ENCODE results near the gene ALK. TPM values are rescaled to one million over a fixed set of nuclear protein-coding genes. Genes with fewer than 3 reads are reported as not detected.

Gene ALK
- total RNA-seq, 4 donors from 2014 or later, result 0.08 to 0.40 (median 0.28) TPM

DNA sequence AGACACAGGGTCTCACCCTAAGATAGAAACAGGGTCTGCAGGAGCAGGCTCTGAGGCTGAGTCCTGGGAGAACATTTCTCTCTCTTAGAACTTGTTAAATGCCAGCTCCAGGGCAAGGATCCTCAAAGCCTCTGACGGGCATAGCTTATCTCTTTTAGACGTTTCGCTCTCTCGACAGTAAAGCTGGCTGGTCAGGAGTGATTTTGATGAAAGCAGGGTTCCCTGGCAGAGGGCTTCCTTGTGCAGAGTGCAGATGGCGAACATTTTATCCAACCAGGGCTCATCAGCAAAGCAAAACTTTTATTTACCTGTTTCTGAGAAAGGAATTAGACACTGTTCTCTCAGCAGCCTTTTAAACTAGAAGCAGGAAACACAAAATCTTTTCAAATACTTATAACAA, 350.8 kb downstream of the ALK start:
- H3K27me3 ChIP-seq, result no peaks in the 10 kb centered on the region
- H3K4me1 ChIP-seq, result no peaks in the 10 kb centered on the region
- H3K4me3 ChIP-seq (replicated peaks in 1 of 3), result no peak overlapping the region
- intact Hi-C loops (cut with DNase I), result no loop called here
- no peaks in the 10 kb centered on the region for H3K9me3 ChIP-seq
- H3K27ac ChIP-seq, result no peak overlapping the region
- TF ChIP-seq POLR2A (IDR thresholded peaks at IDR 0.05), result no peak
- TF ChIP-seq, protein P1, sequence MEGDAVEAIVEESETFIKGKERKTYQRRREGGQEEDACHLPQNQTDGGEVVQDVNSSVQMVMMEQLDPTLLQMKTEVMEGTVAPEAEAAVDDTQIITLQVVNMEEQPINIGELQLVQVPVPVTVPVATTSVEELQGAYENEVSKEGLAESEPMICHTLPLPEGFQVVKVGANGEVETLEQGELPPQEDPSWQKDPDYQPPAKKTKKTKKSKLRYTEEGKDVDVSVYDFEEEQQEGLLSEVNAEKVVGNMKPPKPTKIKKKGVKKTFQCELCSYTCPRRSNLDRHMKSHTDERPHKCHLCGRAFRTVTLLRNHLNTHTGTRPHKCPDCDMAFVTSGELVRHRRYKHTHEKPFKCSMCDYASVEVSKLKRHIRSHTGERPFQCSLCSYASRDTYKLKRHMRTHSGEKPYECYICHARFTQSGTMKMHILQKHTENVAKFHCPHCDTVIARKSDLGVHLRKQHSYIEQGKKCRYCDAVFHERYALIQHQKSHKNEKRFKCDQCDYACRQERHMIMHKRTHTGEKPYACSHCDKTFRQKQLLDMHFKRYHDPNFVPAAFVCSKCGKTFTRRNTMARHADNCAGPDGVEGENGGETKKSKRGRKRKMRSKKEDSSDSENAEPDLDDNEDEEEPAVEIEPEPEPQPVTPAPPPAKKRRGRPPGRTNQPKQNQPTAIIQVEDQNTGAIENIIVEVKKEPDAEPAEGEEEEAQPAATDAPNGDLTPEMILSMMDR (IDR thresholded peaks at IDR 0.05), result no peak
- 80 to 83% methylated on average over 5 of the region's 5 CpGs for WGBS, 2 donors
- no peaks in the 10 kb centered on the region for H3K36me3 ChIP-seq
- no peak for DNase-seq

DNA sequence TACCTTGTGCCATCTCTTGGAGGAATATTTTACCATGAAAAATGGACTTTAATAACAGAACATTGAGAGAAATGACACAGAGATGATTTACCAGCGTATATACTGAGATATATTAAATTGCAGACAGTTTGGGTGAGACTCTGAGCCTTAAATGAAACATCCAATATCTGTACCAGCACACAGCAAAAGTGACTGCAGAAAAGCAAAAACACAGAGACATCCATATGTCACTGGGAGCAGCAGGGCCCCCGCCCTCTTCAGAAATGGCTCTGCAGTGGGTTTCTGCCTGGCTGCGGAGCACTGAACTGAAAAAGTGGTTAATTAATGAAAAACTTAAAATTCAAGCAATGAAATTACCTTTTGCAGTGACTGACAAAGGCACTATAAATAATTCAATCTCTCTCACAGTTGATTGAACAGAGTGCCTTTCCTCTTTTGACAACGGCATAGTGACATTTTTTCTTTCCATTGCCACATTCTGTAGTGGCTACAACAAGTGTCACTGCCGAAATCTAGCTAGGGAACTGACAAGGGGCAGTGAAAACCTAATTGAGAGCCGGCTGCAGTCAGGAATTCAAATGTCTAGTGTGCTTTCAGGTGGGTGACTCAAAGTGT, 353.4 kb downstream of the ALK start:
- Histone ChIP-seq H3K4me3 (replicated peaks in 1 of 3) (no peak overlapping the region), H3K27ac (no peak overlapping the region), H3K36me3 (no peaks in the 10 kb centered on the region), H3K4me1 (no peaks in the 10 kb centered on the region), H3K9me3 (no peaks in the 10 kb centered on the region), H3K27me3 (no peaks in the 10 kb centered on the region)
- 51 to 56% methylated on average over 6 of the region's 6 CpGs for WGBS, 2 donors
- intact Hi-C loops (cut with DNase I), result no loop called here
- no peak for DNase-seq
- TF ChIP-seq, protein P1 (IDR thresholded peaks at IDR 0.05), result no peak
- no peak for TF ChIP-seq POLR2A (IDR thresholded peaks at IDR 0.05)

DNA sequence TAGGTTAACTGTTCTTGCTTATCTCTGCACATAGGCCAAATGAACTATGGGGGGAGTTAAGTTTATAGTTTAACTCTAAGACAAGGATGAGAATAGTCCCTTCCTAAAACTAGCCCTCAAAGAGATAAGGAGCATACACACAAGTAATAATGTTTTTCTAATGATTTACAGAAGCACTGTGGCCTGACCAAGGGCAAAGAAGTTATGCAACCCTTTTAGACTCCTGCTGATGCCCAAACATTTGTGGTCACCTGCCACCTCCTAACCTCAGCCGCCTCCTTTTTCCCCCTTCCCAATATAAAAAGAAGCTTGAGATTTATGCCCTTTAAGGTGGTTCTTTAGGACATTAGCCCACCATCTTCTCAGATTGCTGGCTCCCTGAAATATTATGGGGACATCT, 357.7 kb downstream of the ALK start:
- H3K4me3 ChIP-seq (replicated peaks in 1 of 3), result no peak overlapping the region
- H3K36me3 ChIP-seq, result no peaks in the 10 kb centered on the region
- WGBS, 2 donors, result 90 to 93% methylated on average over 1 of the region's 1 CpG
- intact Hi-C loops (cut with DNase I), result no loop called here
- TF ChIP-seq POLR2A (IDR thresholded peaks at IDR 0.05), result no peak
- TF ChIP-seq, protein P1 (IDR thresholded peaks at IDR 0.05), result no peak
- no peaks in the 10 kb centered on the region for H3K27me3 ChIP-seq
- no peak overlapping the region for H3K27ac ChIP-seq
- H3K4me1 ChIP-seq, result no peaks in the 10 kb centered on the region
- no peak for DNase-seq
- H3K9me3 ChIP-seq, result no peaks in the 10 kb centered on the region

- no peak for TF ChIP-seq POLR2A (IDR thresholded peaks at IDR 0.05)
- TF ChIP-seq, protein P1 (IDR thresholded peaks at IDR 0.05), result no peak
- no peaks in the 10 kb centered on the region for H3K27me3 ChIP-seq
- WGBS, 2 donors, result 82 to 96% methylated on average over 2 of the region's 2 CpGs
- no peaks in the 10 kb centered on the region for H3K9me3 ChIP-seq
- no peak for DNase-seq
- no peak overlapping the region for H3K4me3 ChIP-seq (replicated peaks in 1 of 3)
- no peaks in the 10 kb centered on the region for H3K36me3 ChIP-seq
- intact Hi-C loops (cut with DNase I), result no loop called here
- no peaks in the 10 kb centered on the region for H3K4me1 ChIP-seq
- H3K27ac ChIP-seq, result no peak overlapping the region
These were observed 358.5 kb downstream of the ALK start for GRCh38 chr2:29562896-29563295.

DNA sequence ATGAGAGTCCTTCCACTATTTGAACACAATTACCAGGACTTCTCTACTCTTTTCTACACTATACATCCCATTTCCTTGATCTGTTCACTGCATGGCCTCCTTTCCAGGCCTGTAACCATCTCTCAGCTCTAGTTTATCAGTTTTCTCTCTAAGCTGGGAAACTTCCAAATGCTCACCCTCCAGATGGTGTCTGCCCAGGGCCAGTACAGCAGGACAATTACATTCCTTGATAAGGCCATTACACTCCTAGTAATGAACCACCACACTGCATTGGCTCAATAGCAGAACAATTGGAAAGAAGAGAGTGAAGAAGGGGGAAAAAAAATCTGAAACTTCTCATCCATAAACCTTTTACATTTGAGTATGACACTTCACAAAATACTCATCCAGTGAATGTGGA, 359.1 kb downstream of the ALK start:
- H3K27me3 ChIP-seq, result no peaks in the 10 kb centered on the region
- no peaks in the 10 kb centered on the region for H3K4me1 ChIP-seq
- no peak overlapping the region for H3K4me3 ChIP-seq (replicated peaks in 1 of 3)
- H3K9me3 ChIP-seq, result no peaks in the 10 kb centered on the region
- no peak overlapping the region for H3K27ac ChIP-seq
- no peaks in the 10 kb centered on the region for H3K36me3 ChIP-seq
- intact Hi-C loops (cut with DNase I), result no loop called here
- no peak for TF ChIP-seq POLR2A (IDR thresholded peaks at IDR 0.05)
- TF ChIP-seq, protein P1 (IDR thresholded peaks at IDR 0.05), result no peak
- DNase-seq, result no peak

Measured in thyroid gland (tissue), 4 donors.